Measurements from ENCODE around the gene MX1. TPM values are rescaled to one million over a fixed set of nuclear protein-coding genes. Genes with fewer than 3 reads are reported as not detected.

MX1 gene
- polyA plus RNA-seq, 1 donor = 16.8 TPM

- no peak for DNase-seq
- Histone ChIP-seq H3K27ac (ENCODE audit: low read length) (peak overlapping the region; percentile 76), H3K4me3 (ENCODE audit: low read length) (no peak overlapping the region), H3K9me3 (ENCODE audit: control insufficient read depth, low read depth, low read length) (peaks cover 2% of the 10 kb centered on the region), H3K4me1 (ENCODE audit: control insufficient read depth, insufficient read depth, low read length) (peaks cover 13% of the 10 kb centered on the region), H3K27me3 (ENCODE audit: control insufficient read depth, insufficient read depth, low read length) (no peaks in the 10 kb centered on the region), H3K36me3 (ENCODE audit: control insufficient read depth, insufficient read depth, low read length) (peaks cover 72% of the 10 kb centered on the region)
- 70% methylated on average over 2 of the region's 11 CpGs for WGBS (ENCODE audit: insufficient coverage, low lambda C conversion rate)
Observed at GRCh38 chr21:41478319-41479177, 52.5 kb downstream of the MX1 start.

GRCh38 chr21:41479686-41480085 is 53.6 kb downstream of the MX1 start:
- H3K4me3 ChIP-seq (ENCODE audit: low read length) = no peak overlapping the region

GRCh38 chr21:41480086-41480690 is 54.1 kb downstream of the MX1 start:
- Histone ChIP-seq H3K4me1 (ENCODE audit: control insufficient read depth, insufficient read depth, low read length) (peaks cover 13% of the 10 kb centered on the region), H3K4me3 (ENCODE audit: low read length) (no peak overlapping the region), H3K27ac (ENCODE audit: low read length) (no peak overlapping the region), H3K27me3 (ENCODE audit: control insufficient read depth, insufficient read depth, low read length) (no peaks in the 10 kb centered on the region), H3K36me3 (ENCODE audit: control insufficient read depth, insufficient read depth, low read length) (peaks cover 86% of the 10 kb centered on the region), H3K9me3 (ENCODE audit: control insufficient read depth, low read depth, low read length) (peaks cover 2% of the 10 kb centered on the region)
- 95% methylated on average over 4 of the region's 17 CpGs for WGBS (ENCODE audit: insufficient coverage, low lambda C conversion rate)
- no peak for DNase-seq

More at GRCh38 chr21:41479686-41480085, 53.6 kb downstream of the MX1 start:
- no peak for DNase-seq
- Histone ChIP-seq H3K36me3 (ENCODE audit: control insufficient read depth, insufficient read depth, low read length) (peaks cover 82% of the 10 kb centered on the region), H3K27ac (ENCODE audit: low read length) (no peak overlapping the region), H3K4me1 (ENCODE audit: control insufficient read depth, insufficient read depth, low read length) (peaks cover 13% of the 10 kb centered on the region), H3K9me3 (ENCODE audit: control insufficient read depth, low read depth, low read length) (peaks cover 2% of the 10 kb centered on the region), H3K27me3 (ENCODE audit: control insufficient read depth, insufficient read depth, low read length) (no peaks in the 10 kb centered on the region)
- WGBS (ENCODE audit: insufficient coverage, low lambda C conversion rate) = 71% methylated on average over 1 of the region's 8 CpGs

- H3K27ac ChIP-seq (ENCODE audit: low read length) = no peak overlapping the region
- no CpG with 5 or more reads among the region's 8 CpGs for WGBS (ENCODE audit: insufficient coverage, low lambda C conversion rate)
- no peak overlapping the region for H3K4me3 ChIP-seq (ENCODE audit: low read length)
- no peak for DNase-seq
- peaks cover 2% of the 10 kb centered on the region for H3K9me3 ChIP-seq (ENCODE audit: control insufficient read depth, low read depth, low read length)
- peaks cover 87% of the 10 kb centered on the region for H3K36me3 ChIP-seq (ENCODE audit: control insufficient read depth, insufficient read depth, low read length)
- no peaks in the 10 kb centered on the region for H3K27me3 ChIP-seq (ENCODE audit: control insufficient read depth, insufficient read depth, low read length)
- H3K4me1 ChIP-seq (ENCODE audit: control insufficient read depth, insufficient read depth, low read length) = peaks cover 13% of the 10 kb centered on the region
Observed at GRCh38 chr21:41481191-41481590, 55.2 kb downstream of the MX1 start.

GRCh38 chr21:41482301-41482700 is 56.3 kb downstream of the MX1 start:
- Histone ChIP-seq H3K4me3 (ENCODE audit: low read length) (no peak overlapping the region), H3K36me3 (ENCODE audit: control insufficient read depth, insufficient read depth, low read length) (peaks cover 84% of the 10 kb centered on the region), H3K4me1 (ENCODE audit: control insufficient read depth, insufficient read depth, low read length) (peaks cover 13% of the 10 kb centered on the region), H3K27me3 (ENCODE audit: control insufficient read depth, insufficient read depth, low read length) (no peaks in the 10 kb centered on the region), H3K27ac (ENCODE audit: low read length) (no peak overlapping the region), H3K9me3 (ENCODE audit: control insufficient read depth, low read depth, low read length) (no peaks in the 10 kb centered on the region)
- DNase-seq = no peak
- WGBS (ENCODE audit: insufficient coverage, low lambda C conversion rate) = 90% methylated on average over 2 of the region's 6 CpGs

GRCh38 chr21:41482980-41483379 is 56.9 kb downstream of the MX1 start:
- 67% methylated on average over 1 of the region's 6 CpGs for WGBS (ENCODE audit: insufficient coverage, low lambda C conversion rate)
- Histone ChIP-seq H3K4me3 (ENCODE audit: low read length) (no peak overlapping the region), H3K27ac (ENCODE audit: low read length) (no peak overlapping the region), H3K27me3 (ENCODE audit: control insufficient read depth, insufficient read depth, low read length) (no peaks in the 10 kb centered on the region), H3K9me3 (ENCODE audit: control insufficient read depth, low read depth, low read length) (no peaks in the 10 kb centered on the region), H3K4me1 (ENCODE audit: control insufficient read depth, insufficient read depth, low read length) (peaks cover 10% of the 10 kb centered on the region), H3K36me3 (ENCODE audit: control insufficient read depth, insufficient read depth, low read length) (peaks cover 79% of the 10 kb centered on the region)
- DNase-seq = no peak

- no peak for DNase-seq
- Histone ChIP-seq H3K27me3 (ENCODE audit: control insufficient read depth, insufficient read depth, low read length) (no peaks in the 10 kb centered on the region), H3K9me3 (ENCODE audit: control insufficient read depth, low read depth, low read length) (no peaks in the 10 kb centered on the region), H3K4me3 (ENCODE audit: low read length) (no peak overlapping the region), H3K27ac (ENCODE audit: low read length) (no peak overlapping the region), H3K4me1 (ENCODE audit: control insufficient read depth, insufficient read depth, low read length) (peaks cover 6% of the 10 kb centered on the region), H3K36me3 (ENCODE audit: control insufficient read depth, insufficient read depth, low read length) (peaks cover 79% of the 10 kb centered on the region)
- 79% methylated on average over 2 of the region's 12 CpGs for WGBS (ENCODE audit: insufficient coverage, low lambda C conversion rate)
Observed at GRCh38 chr21:41483415-41483814, 57.4 kb downstream of the MX1 start.

GRCh38 chr21:41483973-41484372 is 57.9 kb downstream of the MX1 start:
- H3K9me3 ChIP-seq (ENCODE audit: control insufficient read depth, low read depth, low read length) = no peaks in the 10 kb centered on the region
- WGBS (ENCODE audit: insufficient coverage, low lambda C conversion rate) = no CpG with 5 or more reads among the region's 4 CpGs
- peaks cover 77% of the 10 kb centered on the region for H3K36me3 ChIP-seq (ENCODE audit: control insufficient read depth, insufficient read depth, low read length)
- DNase-seq = no peak
- H3K4me1 ChIP-seq (ENCODE audit: control insufficient read depth, insufficient read depth, low read length) = no peaks in the 10 kb centered on the region
- no peaks in the 10 kb centered on the region for H3K27me3 ChIP-seq (ENCODE audit: control insufficient read depth, insufficient read depth, low read length)
- H3K27ac ChIP-seq (ENCODE audit: low read length) = no peak overlapping the region
- no peak overlapping the region for H3K4me3 ChIP-seq (ENCODE audit: low read length)

GRCh38 chr21:41487082-41487481 is 61.0 kb downstream of the MX1 start:
- no CpG with 5 or more reads among the region's 6 CpGs for WGBS (ENCODE audit: insufficient coverage, low lambda C conversion rate)
- no peak overlapping the region for H3K4me3 ChIP-seq (ENCODE audit: low read length)
- H3K36me3 ChIP-seq (ENCODE audit: control insufficient read depth, insufficient read depth, low read length) = peaks cover 73% of the 10 kb centered on the region
- DNase-seq = no peak
- no peak overlapping the region for H3K27ac ChIP-seq (ENCODE audit: low read length)
- H3K9me3 ChIP-seq (ENCODE audit: control insufficient read depth, low read depth, low read length) = no peaks in the 10 kb centered on the region
- no peaks in the 10 kb centered on the region for H3K4me1 ChIP-seq (ENCODE audit: control insufficient read depth, insufficient read depth, low read length)
- H3K27me3 ChIP-seq (ENCODE audit: control insufficient read depth, insufficient read depth, low read length) = no peaks in the 10 kb centered on the region

- Histone ChIP-seq H3K27ac (ENCODE audit: low read length) (no peak overlapping the region), H3K36me3 (ENCODE audit: control insufficient read depth, insufficient read depth, low read length) (peaks cover 71% of the 10 kb centered on the region)
- DNase-seq = no peak
Observed at GRCh38 chr21:41488080-41488479, 62.0 kb downstream of the MX1 start.

More at GRCh38 chr21:41488080-41488479, 62.0 kb downstream of the MX1 start:
- H3K27me3 ChIP-seq (ENCODE audit: control insufficient read depth, insufficient read depth, low read length) = no peaks in the 10 kb centered on the region
- H3K4me1 ChIP-seq (ENCODE audit: control insufficient read depth, insufficient read depth, low read length) = no peaks in the 10 kb centered on the region
- no peaks in the 10 kb centered on the region for H3K9me3 ChIP-seq (ENCODE audit: control insufficient read depth, low read depth, low read length)
- no peak overlapping the region for H3K4me3 ChIP-seq (ENCODE audit: low read length)
- WGBS (ENCODE audit: insufficient coverage, low lambda C conversion rate) = 100% methylated on average over 1 of the region's 14 CpGs

Data from large intestine (tissue), 3 donors.